ENCODE results near the gene EDDM3A. TPM values are rescaled to one million over a fixed set of nuclear protein-coding genes. Genes with fewer than 3 reads are reported as not detected.

EDDM3A gene
- total and polyA plus RNA-seq, 2 of the 13 experiments (the other 11 are each of a cell fraction or from before 2014, with no cell fraction given) = not detected

GRCh38 chr14:20755037-20755436, 9.3 kb downstream of the EDDM3A start:
- in situ Hi-C loops (cut with HindIII; ENCODE audit: extremely low pct_ligation_motif_present, low pct_unique_long_range_greater_than_20kb) = no loop called here
- intact Hi-C loops (cut with micrococcal nuclease; ENCODE audit: unreplicated experiment) = no loop called here
- DNase-seq (ENCODE audit: low spot score) = no peak
- Histone ChIP-seq H3K36me3 (replicated peaks in 1 of 2; ENCODE audit: control insufficient read depth in 1 of 2, insufficient read depth in 2 of 2, low read length in 2 of 2) (no peaks in the 10 kb centered on the region), H2AFZ (ENCODE audit: low read length) (no peak overlapping the region), H3K4me1 (ENCODE audit: insufficient read depth, low read length) (no peaks in the 10 kb centered on the region), H3K4me2 (ENCODE audit: low read depth, low read length) (no peak overlapping the region), H3K27me3 (ENCODE audit: control insufficient read depth in 1 of 2, insufficient read depth in 2 of 2, low read length in 2 of 2) (no peaks in the 10 kb centered on the region), H3K9ac (ENCODE audit: insufficient read depth, low read depth, low read length) (no peak overlapping the region), H3K27ac (ENCODE audit: extremely low read length, insufficient read depth, low read length) (no peak overlapping the region), H3K4me3 (replicated peaks in 1 of 3; ENCODE audit: insufficient read depth in 1 of 3, low read depth in 2 of 3, low read length in 3 of 3) (no peak overlapping the region), H3K9me3 (ENCODE audit: low read length) (peaks cover 23% of the 10 kb centered on the region), H4K20me1 (ENCODE audit: insufficient read depth, low read length) (no peaks in the 10 kb centered on the region), H3K79me2 (ENCODE audit: insufficient read depth, low read length) (no peaks in the 10 kb centered on the region)
- ChIA-PET POLR2A (no interaction called here), CTCF (ENCODE audit: low intra/inter-chr PET ratio, low total read pairs) (no interaction called here)
- no TSS peak for BruUV-seq (replicated peaks)
- 15% methylated on average over 6 of the region's 6 CpGs for WGBS (ENCODE audit: low lambda C conversion rate)
- no peak for FAIRE-seq
- no peak for ATAC-seq
- TF ChIP-seq PPARG (CRISPR knock-in tag; conservative IDR thresholded peaks at IDR 0.05) (no peak), THRA (CRISPR knock-in tag; IDR thresholded peaks at IDR 0.05; ENCODE audit: borderline replicate concordance) (no peak), ZNF282 (IDR thresholded peaks at IDR 0.05; ENCODE audit: partially characterized antibody) (no peak)
- TF ChIP-seq, protein P1, sequence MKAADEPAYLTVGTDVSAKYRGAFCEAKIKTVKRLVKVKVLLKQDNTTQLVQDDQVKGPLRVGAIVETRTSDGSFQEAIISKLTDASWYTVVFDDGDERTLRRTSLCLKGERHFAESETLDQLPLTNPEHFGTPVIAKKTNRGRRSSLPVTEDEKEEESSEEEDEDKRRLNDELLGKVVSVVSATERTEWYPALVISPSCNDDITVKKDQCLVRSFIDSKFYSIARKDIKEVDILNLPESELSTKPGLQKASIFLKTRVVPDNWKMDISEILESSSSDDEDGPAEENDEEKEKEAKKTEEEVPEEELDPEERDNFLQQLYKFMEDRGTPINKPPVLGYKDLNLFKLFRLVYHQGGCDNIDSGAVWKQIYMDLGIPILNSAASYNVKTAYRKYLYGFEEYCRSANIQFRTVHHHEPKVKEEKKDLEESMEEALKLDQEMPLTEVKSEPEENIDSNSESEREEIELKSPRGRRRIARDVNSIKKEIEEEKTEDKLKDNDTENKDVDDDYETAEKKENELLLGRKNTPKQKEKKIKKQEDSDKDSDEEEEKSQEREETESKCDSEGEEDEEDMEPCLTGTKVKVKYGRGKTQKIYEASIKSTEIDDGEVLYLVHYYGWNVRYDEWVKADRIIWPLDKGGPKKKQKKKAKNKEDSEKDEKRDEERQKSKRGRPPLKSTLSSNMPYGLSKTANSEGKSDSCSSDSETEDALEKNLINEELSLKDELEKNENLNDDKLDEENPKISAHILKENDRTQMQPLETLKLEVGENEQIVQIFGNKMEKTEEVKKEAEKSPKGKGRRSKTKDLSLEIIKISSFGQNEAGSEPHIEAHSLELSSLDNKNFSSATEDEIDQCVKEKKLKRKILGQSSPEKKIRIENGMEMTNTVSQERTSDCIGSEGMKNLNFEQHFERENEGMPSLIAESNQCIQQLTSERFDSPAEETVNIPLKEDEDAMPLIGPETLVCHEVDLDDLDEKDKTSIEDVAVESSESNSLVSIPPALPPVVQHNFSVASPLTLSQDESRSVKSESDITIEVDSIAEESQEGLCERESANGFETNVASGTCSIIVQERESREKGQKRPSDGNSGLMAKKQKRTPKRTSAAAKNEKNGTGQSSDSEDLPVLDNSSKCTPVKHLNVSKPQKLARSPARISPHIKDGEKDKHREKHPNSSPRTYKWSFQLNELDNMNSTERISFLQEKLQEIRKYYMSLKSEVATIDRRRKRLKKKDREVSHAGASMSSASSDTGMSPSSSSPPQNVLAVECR (CRISPR knock-in tag; IDR thresholded peaks at IDR 0.05; ENCODE audit: borderline replicate concordance) = no peak
